Posterior cingulate gyrus (tissue), 11 donors: ENCODE data around the gene CTRL.

Experiments
- DNase-seq, 10 donors: peaks; one replicate each; pipeline versions ENCODE4 v3.0.0 to v3.0.0-alpha.2; 2020 to 2021; ENCODE audit warnings: mixed read lengths in 3 of 10
- intact Hi-C: fragments of 100-400 bp; cut with DNase I; formaldehyde crosslinking; loops from one replicate; pipeline ENCODE4 v1.15.1; 2023

Gene CTRL

DNA sequence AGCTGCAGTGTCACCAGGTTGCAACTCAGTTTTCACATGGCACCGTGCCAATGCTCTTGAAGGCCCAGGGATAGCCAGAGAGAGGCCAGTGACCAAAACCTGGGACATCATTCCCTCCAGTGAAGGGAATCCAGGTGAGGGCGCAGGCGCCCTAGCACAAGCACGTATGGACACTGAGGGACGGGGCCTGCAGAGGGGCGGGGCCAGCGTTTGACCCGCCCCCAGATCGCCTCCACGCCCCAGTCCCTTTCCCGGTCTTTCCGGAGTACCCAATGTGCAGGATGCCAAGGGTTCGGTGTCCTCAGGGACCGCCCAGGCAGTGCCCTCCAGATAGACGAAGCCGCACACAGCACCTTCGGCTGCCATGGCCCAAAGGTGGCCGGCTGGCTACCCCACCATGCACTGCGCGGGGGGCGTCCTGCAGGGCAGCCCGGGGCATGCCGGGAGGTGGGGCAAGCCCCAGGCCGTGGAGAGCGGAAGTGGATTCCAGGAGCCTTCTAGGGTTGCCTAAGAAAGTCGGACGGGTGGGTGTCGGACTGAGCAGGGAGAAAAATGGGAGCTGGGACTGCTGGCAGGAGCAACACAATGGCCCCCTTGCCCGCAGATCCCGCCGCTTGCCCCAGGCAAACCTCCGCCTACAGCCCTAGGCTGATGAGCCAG, 32.1 kb upstream of the CTRL start:
- intact Hi-C loops = no loop called here
- peak in 1 of 10 donors; percentile 68 for DNase-seq

DNA sequence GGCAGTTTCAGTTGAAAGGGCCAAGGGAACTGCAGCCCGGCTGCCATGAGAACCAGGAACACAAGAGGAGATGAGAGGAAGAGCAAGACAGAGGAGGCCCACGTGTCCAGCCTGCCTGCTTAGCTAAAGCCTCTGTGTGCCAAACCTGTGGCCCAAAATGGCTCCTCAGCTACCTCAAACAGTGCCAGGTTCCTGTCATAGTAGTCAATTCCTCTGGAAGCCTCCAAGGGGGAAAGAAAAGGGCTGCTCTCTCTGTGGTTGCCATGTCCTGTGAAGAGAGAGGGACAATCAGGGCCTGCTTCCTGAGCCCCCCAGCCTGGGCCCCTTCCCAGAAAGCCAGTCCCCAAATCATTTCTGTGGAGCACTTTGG, 31.6 kb upstream of the CTRL start:
- DNase-seq = no peak
- intact Hi-C loops = no loop called here

DNA sequence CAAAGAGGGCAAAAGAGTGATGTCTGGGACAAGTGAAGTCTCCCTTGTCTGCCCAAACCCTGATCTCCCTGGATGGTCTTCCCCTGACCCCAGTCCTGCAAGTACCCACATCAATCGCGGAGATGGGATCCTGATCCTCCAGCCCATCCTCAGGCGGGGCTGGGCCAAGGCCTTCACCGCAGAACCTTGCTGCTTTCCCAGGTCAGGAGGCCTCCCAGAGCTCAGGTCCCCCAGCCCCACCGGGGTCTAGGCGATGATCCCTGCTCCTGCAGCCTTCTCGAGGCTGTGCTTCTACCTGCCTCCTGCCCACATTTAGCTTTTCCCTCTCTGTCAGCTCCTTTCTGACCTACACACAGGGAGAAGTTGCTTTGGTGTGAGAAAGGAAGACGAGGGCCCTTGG, 30.5 kb upstream of the CTRL start:
- intact Hi-C loops = no loop called here
- peak in 1 of 10 donors; percentile 77 for DNase-seq

DNA sequence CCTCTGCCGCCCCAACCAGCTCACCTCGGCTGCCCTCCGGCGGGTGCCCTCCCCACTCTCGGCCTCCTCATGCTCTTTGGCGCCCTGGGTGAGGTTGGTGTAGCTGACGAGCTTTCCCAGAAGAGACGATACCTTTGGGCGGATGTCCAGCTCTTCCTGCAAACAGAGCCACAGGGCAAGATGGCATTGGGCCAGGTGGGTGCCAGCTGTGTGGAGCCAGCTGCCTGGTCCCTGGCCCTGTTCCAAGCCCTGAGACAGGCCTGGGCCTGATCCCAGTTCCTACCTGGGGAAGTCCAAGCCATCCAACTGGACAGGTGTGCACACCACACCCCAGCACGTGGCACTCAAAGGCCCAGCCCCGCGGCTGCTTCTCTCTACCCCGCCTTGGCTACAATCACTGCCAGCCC, 29.9 kb upstream of the CTRL start:
- intact Hi-C loops = no loop called here
- DNase-seq = peak in 1 of 10 donors; percentile 86

DNA sequence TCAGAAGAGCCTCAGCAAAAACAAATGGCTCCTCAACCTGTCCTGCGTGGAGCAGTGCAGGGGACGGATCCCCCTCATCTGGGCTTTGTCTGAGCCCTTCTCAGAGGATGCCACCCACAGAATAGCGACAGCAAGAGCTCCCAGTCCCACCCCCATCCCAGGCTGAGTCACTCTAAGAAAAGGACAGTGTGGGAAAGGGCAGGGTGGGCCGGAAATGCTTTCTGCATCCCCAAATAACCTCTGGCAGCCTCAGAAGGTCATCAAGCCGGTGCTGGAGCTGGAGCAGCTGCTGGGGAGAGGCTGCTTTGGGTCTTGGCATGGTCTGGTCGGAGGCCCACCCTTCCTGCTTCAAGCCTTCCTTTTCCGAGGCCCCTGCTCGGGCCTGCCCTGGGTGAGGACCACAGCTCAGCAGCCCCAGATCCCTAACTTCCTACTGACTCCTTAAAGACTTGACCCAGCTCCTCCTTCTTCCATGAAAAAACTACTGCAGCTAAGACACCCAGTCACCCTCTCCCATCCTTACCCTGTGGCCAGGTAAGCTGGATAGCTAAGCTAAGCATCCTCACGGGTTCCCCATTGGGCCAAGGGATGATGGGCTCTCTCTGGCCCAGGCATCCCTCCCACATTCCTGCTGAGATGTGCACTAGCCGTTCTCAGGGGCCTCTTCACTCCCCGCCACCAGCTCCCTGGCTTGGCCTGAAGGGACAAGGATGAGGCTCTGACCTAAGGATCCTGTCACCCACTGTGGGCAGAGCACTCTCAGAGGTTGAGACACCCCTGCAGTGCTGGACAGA, 28.1 kb upstream of the CTRL start:
- peak in 1 of 10 donors; percentile 79 for DNase-seq
- intact Hi-C loops = no loop called here

DNA sequence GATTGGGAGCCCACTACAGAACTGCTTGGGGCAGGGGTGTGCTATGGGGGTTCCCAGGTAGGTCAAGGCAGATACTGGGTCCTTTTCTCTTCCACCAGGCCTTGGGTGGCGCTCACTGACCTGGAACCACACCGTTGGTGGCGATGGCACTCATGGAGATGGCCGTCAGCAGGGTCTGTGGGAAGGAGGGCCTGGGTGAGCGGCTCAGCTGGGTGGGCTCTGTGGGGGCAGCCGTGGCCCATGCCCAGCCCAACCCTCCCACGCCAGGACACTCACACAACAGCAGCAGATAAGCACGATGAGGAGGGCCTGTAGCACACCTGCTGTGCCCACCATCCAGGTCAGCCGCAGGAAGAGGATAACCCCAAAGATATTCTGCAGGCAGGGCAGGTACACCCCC, 26.0 kb upstream of the CTRL start:
- peak in 1 of 10 donors; percentile 56 for DNase-seq
- intact Hi-C loops = no loop called here

DNA sequence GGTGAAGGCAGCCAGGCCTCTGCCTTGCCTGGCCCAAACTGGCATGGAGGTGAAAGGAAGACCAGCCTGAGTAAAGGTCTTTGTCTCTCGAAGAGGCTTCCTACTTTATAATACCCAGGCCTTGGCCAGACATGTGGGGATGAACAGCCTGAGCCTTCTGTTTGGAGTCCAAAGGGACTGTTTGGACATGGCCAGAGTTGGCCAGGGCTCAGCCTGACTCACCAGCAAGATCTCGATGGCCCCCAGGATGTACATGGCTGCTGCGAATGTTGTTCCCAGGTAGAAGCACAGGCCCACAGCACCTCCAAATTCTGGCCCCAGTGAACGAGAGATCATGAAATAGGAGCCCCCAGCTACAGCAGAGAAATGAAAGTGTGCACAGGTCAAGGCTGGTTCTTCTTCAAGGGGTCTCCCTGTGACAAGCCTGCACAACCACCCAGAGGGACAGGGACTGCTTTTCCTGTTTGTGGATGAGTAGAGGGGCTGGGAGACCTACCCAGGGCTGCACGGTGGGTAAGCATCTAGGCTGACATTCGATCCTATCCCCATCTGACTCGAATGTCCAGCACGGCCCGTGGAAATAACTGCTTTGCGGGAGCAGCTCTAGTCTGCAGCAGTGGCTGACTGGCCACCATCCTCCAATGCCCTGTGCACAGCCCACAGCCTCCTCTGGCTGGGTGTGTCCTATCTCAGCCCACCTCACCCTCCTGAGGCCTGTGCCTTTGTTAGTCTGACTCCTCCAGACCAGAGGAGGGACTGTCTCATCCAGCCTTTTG, 22.9 kb upstream of the CTRL start:
- peak in 1 of 10 donors; percentile 66 for DNase-seq
- intact Hi-C loops = no loop called here

DNA sequence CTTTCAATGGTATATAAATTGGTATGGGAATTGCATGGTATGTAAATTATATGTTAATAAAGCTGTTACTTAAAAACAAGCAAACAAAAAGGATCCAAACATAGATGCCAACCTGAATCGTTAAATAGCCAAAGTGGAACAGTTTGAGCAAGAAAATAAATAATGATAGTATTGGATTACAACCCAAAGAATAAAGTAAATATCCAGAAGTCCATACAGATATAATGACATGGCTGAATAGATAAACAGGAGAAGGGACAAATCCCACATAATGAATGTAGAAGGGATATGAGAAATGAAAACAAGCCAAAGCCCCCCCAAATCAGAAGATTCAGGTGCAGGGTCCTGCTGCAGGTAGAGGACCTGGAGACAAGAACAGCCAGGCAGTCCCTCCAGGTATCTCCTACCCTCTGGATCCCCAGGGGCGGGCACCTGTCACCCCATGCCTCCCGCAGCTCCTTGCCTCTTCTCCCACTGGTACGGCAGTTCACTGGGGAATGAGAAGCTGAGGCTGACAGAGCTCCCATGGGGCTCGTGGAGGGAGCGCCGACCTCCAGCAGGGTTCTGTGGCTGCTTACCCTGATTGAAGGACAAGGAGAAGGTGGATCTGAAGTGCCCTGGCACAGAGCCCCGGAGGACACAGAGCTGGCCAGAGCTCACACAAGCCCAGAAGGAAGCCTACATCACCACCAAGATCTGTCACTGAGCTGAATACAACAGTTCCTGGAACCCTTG, 22.1 kb upstream of the CTRL start:
- no peak for DNase-seq
- intact Hi-C loops = no loop called here

DNA sequence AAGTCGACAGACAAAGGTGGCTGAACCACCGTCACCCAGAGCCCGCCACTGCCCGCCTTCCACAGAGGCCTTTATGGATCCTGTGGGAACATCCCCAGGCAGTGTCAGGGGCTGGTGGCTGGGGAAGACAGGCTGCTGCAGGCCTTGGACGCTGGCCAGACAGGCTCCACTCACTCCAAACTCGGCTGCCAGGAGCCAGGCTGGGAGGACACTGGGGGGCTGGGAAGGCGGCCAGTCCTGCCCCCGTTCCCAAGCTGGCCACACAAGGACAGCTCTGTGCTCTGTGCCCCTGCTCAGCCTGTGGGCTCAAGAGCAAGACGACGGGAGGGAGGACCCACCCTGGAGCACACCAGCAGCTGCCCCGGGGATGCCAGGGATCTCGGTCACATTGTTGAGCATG, 19.8 kb upstream of the CTRL start:
- intact Hi-C loops = no loop called here
- DNase-seq = peak; percentile 81 to 98 (median 88)

DNA sequence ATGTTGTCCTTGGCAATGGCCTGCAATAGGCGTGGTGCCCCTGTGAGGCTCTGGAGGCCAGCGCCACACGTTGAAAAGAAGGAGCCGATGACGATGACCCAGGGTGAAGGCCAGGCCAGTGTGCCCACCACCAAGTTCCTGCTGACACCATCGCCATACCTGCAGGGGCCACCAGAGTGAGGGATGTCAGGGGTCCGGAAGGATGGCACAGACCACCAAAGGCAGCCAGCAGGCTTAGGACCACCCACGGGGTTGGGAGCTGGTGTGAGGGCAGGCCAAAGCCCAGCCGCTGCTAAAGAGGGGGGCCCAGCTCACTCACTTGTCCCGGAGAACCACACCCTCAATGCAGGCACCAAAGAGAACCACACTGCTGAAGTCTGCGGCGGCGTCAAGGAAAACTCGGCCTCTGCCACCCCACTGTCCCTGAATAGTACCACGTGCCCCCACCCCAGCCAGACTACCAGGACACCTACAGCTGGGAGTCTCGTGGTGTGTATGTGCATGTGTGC, 18.7 kb upstream of the CTRL start:
- DNase-seq = peak in 1 of 10 donors; percentile 63
- intact Hi-C loops = no loop called here

DNA sequence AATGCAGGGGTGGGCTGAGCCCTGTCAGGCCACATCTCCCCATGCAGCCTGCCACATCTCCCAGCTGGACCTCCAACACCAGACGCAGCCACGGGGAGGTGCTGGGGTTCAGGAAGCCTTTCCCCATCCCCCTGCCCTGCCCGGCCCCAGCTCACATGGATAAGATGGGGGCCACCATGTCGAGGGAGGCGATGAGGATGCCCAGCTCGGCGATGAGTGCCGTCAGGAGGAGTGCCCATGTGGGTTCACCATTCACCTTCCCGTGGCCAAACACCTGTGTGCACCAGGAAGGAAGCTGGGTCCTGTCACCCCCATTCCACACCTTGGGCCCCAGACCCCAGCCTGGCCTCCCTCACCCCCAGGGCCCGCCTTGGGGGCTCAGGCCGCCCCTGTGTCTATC, 18.0 kb upstream of the CTRL start:
- intact Hi-C loops = no loop called here

DNA sequence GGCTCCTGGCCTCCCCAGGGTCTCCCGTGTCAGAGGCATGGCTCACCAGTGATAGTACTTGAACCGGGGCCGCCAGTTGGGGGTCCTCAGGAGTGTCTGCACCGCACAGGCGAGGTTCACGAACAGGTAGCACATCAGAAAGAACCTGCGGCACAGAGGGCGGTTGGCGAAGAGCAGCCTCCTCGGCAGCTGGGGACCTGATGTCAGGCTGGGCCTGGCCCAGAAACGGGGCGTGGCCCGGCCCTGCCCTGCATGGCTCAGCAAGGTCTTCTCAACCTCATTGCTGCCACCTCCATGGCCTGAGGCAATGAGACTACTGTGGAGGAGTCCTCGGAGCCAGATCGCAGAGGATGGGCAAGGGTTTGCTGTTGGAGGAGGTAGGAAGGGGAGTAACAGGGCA, 16.4 kb upstream of the CTRL start:
- intact Hi-C loops = no loop called here
- no peak for DNase-seq

More for the DNA sequence above, 18.0 kb upstream of the CTRL start:
- DNase-seq = no peak

DNA sequence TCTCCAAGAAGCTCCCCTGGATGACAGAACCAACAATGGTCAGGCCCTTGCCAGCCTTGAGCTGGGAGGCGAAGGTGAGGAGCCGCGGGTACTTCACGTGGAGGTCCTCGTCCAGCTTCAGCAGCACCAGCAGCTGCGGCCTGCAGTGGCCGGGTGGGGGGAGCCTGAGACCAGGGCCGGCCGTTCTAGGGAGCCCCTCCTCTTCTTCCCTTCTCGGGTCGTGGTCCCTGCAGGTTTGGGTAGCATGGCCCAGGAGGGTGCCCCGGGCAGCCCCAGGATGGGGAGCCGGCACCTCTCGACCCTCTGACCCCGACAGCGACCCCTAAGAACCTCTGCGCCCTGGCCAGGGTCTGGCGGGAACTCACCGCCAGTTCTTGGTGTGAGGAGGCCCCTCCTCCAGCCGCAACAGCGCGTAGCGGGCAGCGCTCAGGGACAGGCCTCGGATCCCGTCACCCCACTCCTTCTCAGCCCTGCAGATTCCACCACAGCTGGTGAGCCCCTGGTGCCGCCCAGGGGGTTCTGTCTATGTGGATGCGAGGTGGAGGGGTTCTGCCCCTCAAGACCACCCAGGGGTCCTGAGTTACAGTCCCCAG, 15.4 kb upstream of the CTRL start:
- DNase-seq = peak in 1 of 10 donors; percentile 68
- intact Hi-C loops = no loop called here

DNA sequence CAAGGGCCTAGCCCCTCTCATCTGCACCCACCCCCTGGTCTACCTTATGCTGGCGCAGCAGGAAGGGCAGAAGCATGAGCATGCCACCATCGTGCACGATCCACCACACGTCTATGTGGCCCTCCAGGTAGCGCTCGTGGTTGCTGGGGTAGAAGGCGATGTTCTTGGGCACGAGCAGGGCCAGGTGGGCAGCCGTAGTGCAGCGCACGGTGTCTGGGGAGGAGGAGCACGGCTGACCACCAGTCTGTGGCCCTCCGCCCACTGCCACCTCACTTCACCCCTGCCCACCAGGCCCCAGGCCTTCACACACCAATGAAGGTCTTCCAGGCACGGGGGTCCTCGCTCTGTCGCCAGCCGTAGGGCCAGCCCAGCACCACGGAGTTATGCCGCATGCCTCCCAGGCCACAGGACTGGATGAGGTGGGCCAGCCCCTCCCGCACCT, 14.5 kb upstream of the CTRL start:
- intact Hi-C loops = no loop called here
- peak in 1 of 10 donors; percentile 66 for DNase-seq

DNA sequence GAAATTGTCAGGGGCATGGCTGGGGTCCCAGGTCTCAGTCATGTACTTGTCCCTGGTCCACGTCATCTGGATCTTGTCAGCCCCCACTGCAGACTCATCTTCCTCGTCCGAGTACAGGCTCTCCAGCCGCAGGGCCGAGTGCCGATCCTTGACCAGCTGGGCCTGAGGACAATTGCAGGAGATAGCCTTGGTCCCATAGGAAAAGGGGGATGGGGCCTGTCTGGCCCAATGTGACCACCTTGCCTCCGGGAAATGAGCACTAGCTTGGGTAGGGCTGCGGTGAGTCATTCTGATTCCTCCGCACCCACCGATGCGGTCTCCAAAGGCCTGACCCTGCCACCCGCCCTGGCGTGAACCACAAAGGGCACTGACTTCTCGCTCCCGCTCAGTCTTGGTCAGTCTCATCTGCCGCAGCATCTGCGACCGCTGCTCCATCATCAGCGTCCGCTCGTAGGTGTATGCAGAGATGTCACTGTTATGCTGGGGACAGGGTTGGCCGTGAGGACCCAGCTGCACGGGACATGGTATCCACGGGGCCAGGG, 13.8 kb upstream of the CTRL start:
- intact Hi-C loops = no loop called here

DNA sequence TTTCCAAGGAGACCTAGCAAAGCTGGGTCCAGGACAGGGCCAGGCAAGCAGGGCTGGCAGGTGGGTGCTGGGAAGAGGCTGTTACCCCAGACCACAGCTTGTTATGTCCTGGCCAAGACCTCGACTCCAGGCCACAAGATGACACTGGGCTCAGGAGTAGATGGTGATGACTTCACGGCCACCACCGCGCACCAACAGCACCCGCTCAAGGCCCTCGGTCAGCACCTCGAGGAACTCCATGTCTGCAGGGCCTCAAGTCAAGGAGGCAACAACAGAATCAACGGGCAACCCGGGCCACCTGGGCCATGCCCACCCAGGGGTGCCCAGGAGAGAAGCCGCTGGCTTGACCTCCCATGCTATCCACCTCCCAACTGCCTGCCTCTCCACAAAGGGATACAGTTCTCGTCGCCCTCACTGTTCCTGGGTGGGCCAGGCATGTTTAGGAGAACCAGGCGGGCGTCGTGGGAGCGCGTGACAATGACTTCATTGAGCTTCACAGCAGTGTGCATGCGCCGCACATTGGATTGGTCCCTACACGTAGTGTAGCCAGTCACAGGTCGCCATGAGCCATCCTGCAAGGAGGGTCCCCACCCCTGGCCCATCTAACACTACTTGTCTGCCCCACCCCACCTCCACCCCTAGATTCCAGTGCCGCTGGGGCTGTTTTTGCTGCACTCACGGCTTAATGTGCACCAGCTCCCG, 13.2 kb upstream of the CTRL start:
- intact Hi-C loops = no loop called here
- DNase-seq = peak in 1 of 10 donors; percentile 67

More for the DNA sequence above, 13.8 kb upstream of the CTRL start:
- DNase-seq = peak in 1 of 10 donors; percentile 56

DNA sequence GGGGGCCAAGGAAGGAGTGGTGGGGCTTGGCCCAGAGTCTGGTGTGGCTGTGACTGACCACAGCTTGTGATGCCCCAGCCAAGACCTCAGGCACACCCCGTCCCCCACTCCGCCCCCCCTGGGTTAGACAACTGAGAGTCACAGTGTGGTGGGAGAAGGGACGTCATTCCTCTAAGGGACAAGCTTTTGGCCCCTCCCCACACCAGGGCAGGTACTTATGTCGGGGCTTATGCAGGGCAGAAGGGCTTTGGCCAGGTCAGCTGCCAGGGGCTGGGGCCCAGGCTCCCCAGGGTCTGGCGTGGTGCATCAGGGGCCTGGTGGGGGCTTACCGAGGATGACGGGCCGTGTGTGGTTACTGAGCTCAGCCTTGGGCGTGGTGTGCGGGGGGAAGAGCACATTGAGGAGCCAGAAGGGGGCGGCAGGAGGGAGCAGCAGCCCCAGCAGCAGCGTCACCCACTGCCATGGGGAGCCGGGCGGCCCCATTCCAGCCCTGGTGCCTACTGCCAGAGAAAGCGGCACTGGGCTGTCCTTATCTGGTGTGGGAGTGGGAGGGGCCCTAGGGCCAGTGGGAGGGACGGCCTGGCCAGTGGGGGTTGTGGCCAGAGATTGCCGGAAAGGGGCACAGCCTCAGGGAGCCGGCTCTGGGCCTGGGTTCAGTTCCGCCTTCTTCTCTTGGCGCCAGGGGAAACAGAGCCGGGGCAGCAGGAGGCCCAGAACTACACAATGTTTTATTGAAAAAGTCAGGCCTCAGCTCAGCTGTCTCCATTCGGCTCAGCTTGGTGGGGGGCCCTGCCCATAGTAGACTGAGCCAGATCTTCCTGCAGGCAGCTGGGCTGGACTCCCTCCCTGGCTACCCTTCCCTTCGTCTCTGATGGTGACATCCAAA, 12.2 kb upstream of the CTRL start, which contains the start of gene LCAT:
LCAT (minus strand) TSS at position 502 of the 886 bp plus-strand sequence; CDS start at position 483, 19 bp downstream.
- intact Hi-C loops = no loop called here
- DNase-seq = peak; percentile 70 to 97 (median 77)

DNA sequence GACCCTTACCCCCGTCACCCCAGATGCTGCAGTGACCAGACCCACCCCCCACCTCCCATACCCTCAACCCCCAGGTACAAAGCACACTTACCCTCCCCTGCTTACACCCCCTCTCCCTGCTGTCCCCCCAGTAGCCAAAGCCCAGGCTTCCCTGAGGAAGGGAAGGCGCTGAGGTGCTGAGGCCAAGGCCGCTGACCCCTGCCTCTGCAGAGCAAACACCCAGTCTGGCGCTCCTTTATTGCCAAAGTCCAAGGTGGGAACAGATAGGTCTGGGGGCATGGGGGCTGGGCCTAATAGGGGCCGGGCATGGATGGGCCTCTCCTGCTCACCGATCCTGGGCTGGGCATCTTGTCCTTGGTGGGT, 11.6 kb upstream of the CTRL start:
- intact Hi-C loops = no loop called here
- no peak for DNase-seq
